Stomach (tissue), 9 donors: Measurements from ENCODE around the gene ADCY4. TPM values are rescaled to one million over a fixed set of nuclear protein-coding genes. Genes with fewer than 3 reads are reported as not detected.

Experiments
- DNase-seq, 2 donors: peaks; one replicate each; pipeline versions ENCODE4 v3.0.0 to v3.0.0-alpha.2; 2013 to 2019
- H3K27ac ChIP-seq, 5 donors: fragments of 200-600 bp in 4 of 5; sonication (generic) in 4 of 5; one replicate each; pipeline ENCODE4 v1.5.1; 2013 to 2019; ENCODE audit warnings: mild to moderate bottlenecking in 1 of 5, moderate library complexity in 1 of 5
- H3K27me3 ChIP-seq, 3 donors: fragments of 200-600 bp; sonication (generic); one replicate each; pipeline ENCODE4 v1.5.1; 2017 to 2019; ENCODE audit warnings: mixed run types in 1 of 3
- H3K36me3 ChIP-seq, 4 donors: fragments of 200-600 bp; sonication (generic); 1 replicate in 3 of 4; 2 replicates in 1 of 4; pipeline ENCODE4 v1.5.1; 2016 to 2019
- H3K4me1 ChIP-seq, 4 donors: fragments of 200-600 bp; sonication (generic); one replicate each; pipeline ENCODE4 v1.5.1; 2016 to 2019
- H3K4me3 ChIP-seq, 4 donors: fragments of 200-600 bp; sonication (generic) in 3 of 4; one replicate each; pipeline ENCODE4 v1.5.1; 2016 to 2019; ENCODE audit warnings: mild to moderate bottlenecking in 1 of 4
- H3K9me3 ChIP-seq, 4 donors: fragments of 200-600 bp; sonication (generic); one replicate each; pipeline ENCODE4 v1.5.1; 2016 to 2019
- CTCF ChIP-seq, 7 experiments: fragments of 450-650 bp in 4 of 7; fragments of 200-600 bp in 3 of 7; sonication (generic) in 3 of 7; IDR thresholded peaks; one replicate each; pipeline ENCODE4 v1.5.1; 2016 to 2019; ENCODE audit warnings: antibody characterized with exemption in 7 of 7, control low read depth in 2 of 7, mild to moderate bottlenecking in 1 of 7
- EP300 ChIP-seq: sonication (generic); formaldehyde crosslinking; IDR thresholded peaks from one replicate; pipeline ENCODE4 v1.6.1; 2017; ENCODE audit warnings: antibody characterized with exemption
- POLR2A ChIP-seq, 4 donors: fragments of 450-650 bp; IDR thresholded peaks; one replicate each; pipeline ENCODE4 v1.6.1; 2016; ENCODE audit warnings: antibody characterized with exemption in 4 of 4, control low read depth in 2 of 4, mild to moderate bottlenecking in 1 of 4, moderate library complexity in 1 of 4
- POLR2AphosphoS5 ChIP-seq, 3 donors: sonication (generic); formaldehyde crosslinking; IDR thresholded peaks; one replicate each; pipeline ENCODE4 v1.6.1; 2016; ENCODE audit warnings: antibody characterized with exemption in 3 of 3
- WGBS, 5 donors: extraction: QIAGEN DNeasy Blood & Tissue Kit in 3 of 5; methylation state at CpG; one replicate each; pipeline versions ENCODE4 v1.1.5 to v1.1.7; 2013 to 2018; 5-methylcytosine and 5-hydroxymethylcytosine counted together
- intact Hi-C: fragments of 100-400 bp; cut with DNase I; formaldehyde crosslinking; loops from one replicate; pipeline ENCODE4 v1.15.1; 2023; ENCODE audit warnings: low total_unique reads
- polyA plus RNA-seq, 3 donors: library from polyadenylated mRNA; stranded (reverse); fragments of 200-250 nt; gene quantifications; one replicate each; pipeline ENCODE4 v1.2.3, GENCODE V29; 2013
- total RNA-seq, 5 donors: library from RNA; depleted of rRNA; stranded (reverse); fragments of >200 nt; gene quantifications; one replicate each; pipeline versions ENCODE4 v1.1.0 to v1.2.3, GENCODE V29; 2014 to 2016
- donor health status: healthy with polysubstance abuse.
- donor health status: Bipolar disorder and iron deficiency.
- donor health status: healthy.

ADCY4 gene
- total and polyA plus RNA-seq, 8 donors = 15.2 to 118 (median 25.8) TPM

- DNase-seq = no peak
- peaks cover 0 to 29% (median 8%) of the 10 kb centered on the region in 3 donors for H3K27me3 ChIP-seq
- H3K4me3 ChIP-seq = peak overlapping the region in 3 of 4 donors; percentile 38 to 54 (median 42)
- H3K36me3 ChIP-seq = peaks cover 4 to 31% (median 18%) of the 10 kb centered on the region in 4 donors
- peaks cover 46 to 86% (median 55%) of the 10 kb centered on the region in 4 donors for H3K4me1 ChIP-seq
- no peaks in the 10 kb centered on the region for H3K9me3 ChIP-seq
- WGBS, 5 donors = 76 to 80% (median 77%) methylated on average over 12 of the region's 12 CpGs
- peak overlapping the region in 4 of 5 donors; percentile 67 to 81 (median 72) for H3K27ac ChIP-seq
- TF ChIP-seq POLR2AphosphoS5 (IDR thresholded peaks at IDR 0.05) (no peak), EP300 (no peak), POLR2A (IDR thresholded peaks at IDR 0.05) (no peak), CTCF (IDR thresholded peaks at IDR 0.05) (no peak)
- intact Hi-C loops = no loop called here
These were observed 745 bp upstream of the ADCY4 start for GRCh38 chr14:24335461-24336171.

- Histone ChIP-seq H3K36me3 (peaks cover 2 to 19% (median 14%) of the 10 kb centered on the region in 4 donors), H3K9me3 (no peaks in the 10 kb centered on the region), H3K27ac (peak overlapping the region in 3 of 5 donors; percentile 38 to 81 (median 47)), H3K4me1 (peaks cover 34 to 86% (median 39%) of the 10 kb centered on the region in 4 donors), H3K27me3 (peaks cover 0 to 29% (median 8%) of the 10 kb centered on the region in 3 donors), H3K4me3 (peak overlapping the region; percentile 31 to 54 (median 36))
- TF ChIP-seq POLR2A (IDR thresholded peaks at IDR 0.05) (no peak), EP300 (no peak), POLR2AphosphoS5 (IDR thresholded peaks at IDR 0.05) (peak; percentile 6 to 44 (median 14)), CTCF (IDR thresholded peaks at IDR 0.05) (peak in 5 of 7 experiments; percentile 63 to 87 (median 83))
- peak; percentile 82 to 91 for DNase-seq
- WGBS, 5 donors = 8 to 16% (median 14%) methylated on average over 42 to 56 of the region's 56 CpGs
- intact Hi-C loops = loop anchor here (5.0 kb wide), 1 partner anchor 100 kb away; no protein-coding TSS in a partner anchor
These were observed 2.4 kb downstream of the ADCY4 start for GRCh38 chr14:24332268-24332993.

GRCh38 chr14:24331731-24332267, 3.1 kb downstream of the ADCY4 start:
- Histone ChIP-seq H3K27ac (peak overlapping the region in 1 of 5 donors; percentile 81), H3K36me3 (peaks cover 0 to 13% (median 8%) of the 10 kb centered on the region in 4 donors), H3K9me3 (no peaks in the 10 kb centered on the region), H3K4me1 (peaks cover 34 to 88% (median 42%) of the 10 kb centered on the region in 4 donors), H3K4me3 (peak overlapping the region in 2 of 4 donors; percentile 38 to 54), H3K27me3 (peaks cover 0 to 29% (median 8%) of the 10 kb centered on the region in 3 donors)
- TF ChIP-seq POLR2AphosphoS5 (IDR thresholded peaks at IDR 0.05) (no peak), EP300 (no peak), POLR2A (IDR thresholded peaks at IDR 0.05) (no peak), CTCF (IDR thresholded peaks at IDR 0.05) (no peak)
- DNase-seq = no peak
- WGBS, 5 donors = 48 to 53% (median 52%) methylated on average over 23 to 26 of the region's 26 CpGs
- intact Hi-C loops = loop anchor here (5.0 kb wide), 1 partner anchor 101 kb away; no protein-coding TSS in a partner anchor
